HEK293T (cell line): ENCODE results near the gene STXBP1.

Experiments used
- CTCF ChIA-PET: fragments of 350-600 bp; formaldehyde crosslinking; extraction: SDS; loops from one replicate; lab custom pipeline; 2021; ENCODE audit warnings: antibody characterized with exemption, inconsistent platforms; lab: Yijun Ruan, JAX
- POLR2A ChIA-PET: fragments of 350-600 bp; formaldehyde crosslinking; extraction: SDS; loops from one replicate; lab custom pipeline; 2020; ENCODE audit warnings: antibody characterized with exemption, inconsistent platforms; lab: Yijun Ruan, JAX
- DNase-seq: peaks from one replicate; pipeline ENCODE4 v3.0.0; 2012; ENCODE audit warnings: mixed read lengths; ENCODE audit errors: extremely low spot score
- ELF4 ChIP-seq: fragments of 450-650 bp; IDR thresholded peaks from 2 replicates; pipeline ENCODE4 v1.6.1; 2017; ENCODE audit warnings: antibody characterized with exemption
- HDGF ChIP-seq: fragments of 450-650 bp; IDR thresholded peaks from 2 replicates; pipeline ENCODE4 v1.6.1; 2017; ENCODE audit warnings: antibody characterized with exemption, borderline replicate concordance
- NFRKB ChIP-seq: fragments of 450-650 bp; IDR thresholded peaks from 2 replicates; pipeline ENCODE4 v1.6.1; 2016; ENCODE audit warnings: mild to moderate bottlenecking, moderate library complexity
- PKNOX1 ChIP-seq: fragments of 450-650 bp; IDR thresholded peaks from 2 replicates; pipeline ENCODE4 v1.6.1; 2016

STXBP1 gene

GRCh38 chr9:127741831-127742434 lies 129.9 kb downstream of the STXBP1 start:
- ChIA-PET POLR2A (interaction anchor here (1.8 kb wide), 1 partner anchor 44 kb away, joined by 5 read pairs; the partner anchor contains the start of gene CDK9), CTCF (no interaction called here)

More at GRCh38 chr9:127741831-127742434, 129.9 kb downstream of the STXBP1 start:
- peak; percentile 53 for DNase-seq
- TF ChIP-seq NFRKB (no peak), ELF4 (no peak), HDGF (no peak), PKNOX1 (peak; percentile 72)
